GM19025 (cell line): ENCODE data around the gene PKDCC.

ENCODE experiments used
- ATAC-seq: cut with Tn5 transposase; IDR thresholded peaks from one replicate; pipeline ENCODE4 v1.9.1; 2021; ENCODE audit warnings: mild to moderate bottlenecking, low read depth, moderate library complexity; ENCODE audit not compliant: unreplicated experiment

Gene PKDCC

GRCh38 chr2:42048299-42049220 is 739 bp downstream of the PKDCC start:
- ATAC-seq, result peak; percentile 6

- ATAC-seq, result no peak
Measured at GRCh38 chr2:42049221-42050009, 1.6 kb downstream of the PKDCC start.

GRCh38 chr2:42050010-42050702 is 2.3 kb downstream of the PKDCC start:
- ATAC-seq, result no peak

GRCh38 chr2:42050703-42051542 is 3.1 kb downstream of the PKDCC start:
- ATAC-seq, result no peak

- no peak for ATAC-seq
Measured at GRCh38 chr2:42051543-42052235, 3.9 kb downstream of the PKDCC start.

GRCh38 chr2:42052702-42053481 is 5.1 kb downstream of the PKDCC start:
- ATAC-seq, result no peak

GRCh38 chr2:42053482-42053790 is 5.6 kb downstream of the PKDCC start:
- ATAC-seq, result no peak

- ATAC-seq, result no peak
Measured at GRCh38 chr2:42053791-42054701, 6.2 kb downstream of the PKDCC start.

- no peak for ATAC-seq
Measured at GRCh38 chr2:42054714-42055430, 7.1 kb downstream of the PKDCC start.

- ATAC-seq, result no peak
Measured at GRCh38 chr2:42055573-42056514, 8.0 kb downstream of the PKDCC start.

GRCh38 chr2:42057159-42057901 is 9.5 kb downstream of the PKDCC start:
- ATAC-seq, result no peak

- no peak for ATAC-seq
Measured at GRCh38 chr2:42057902-42058450, 10.2 kb downstream of the PKDCC start.

GRCh38 chr2:42059261-42059898 is 11.6 kb downstream of the PKDCC start:
- no peak for ATAC-seq

GRCh38 chr2:42060028-42060427 is 12.2 kb downstream of the PKDCC start:
- no peak for ATAC-seq
